Epidermal melanocyte (primary cell): ENCODE data around the gene AMDHD2.
A peak's percentile ranks its signal among the peaks of the same experiment; 100 is the strongest.

ENCODE experiments used
- DNase-seq: peaks from one replicate; pipeline ENCODE4 v3.0.0; 2011; ENCODE audit warnings: low spot score; ENCODE audit not compliant: insufficient read length

The AMDHD2 gene

GRCh38 chr16:2498531-2499253 is 21.5 kb upstream of the AMDHD2 start:
- no peak for DNase-seq

- no peak for DNase-seq
These were observed 20.7 kb upstream of the AMDHD2 start for GRCh38 chr16:2499454-2499853.

- DNase-seq = no peak
These were observed 20.2 kb upstream of the AMDHD2 start for GRCh38 chr16:2499890-2500429.

- DNase-seq = no peak
These were observed 19.7 kb upstream of the AMDHD2 start for GRCh38 chr16:2500430-2500917.

- DNase-seq = peak; percentile 84
These were observed 19.0 kb upstream of the AMDHD2 start for GRCh38 chr16:2500918-2501750.

GRCh38 chr16:2501946-2502895 is 17.9 kb upstream of the AMDHD2 start:
- DNase-seq = no peak

- DNase-seq = no peak
These were observed 14.5 kb upstream of the AMDHD2 start for GRCh38 chr16:2505695-2506094.

- no peak for DNase-seq
These were observed 13.0 kb upstream of the AMDHD2 start for GRCh38 chr16:2507052-2507659.

GRCh38 chr16:2507665-2508064 is 12.5 kb upstream of the AMDHD2 start:
- DNase-seq = no peak

- no peak for DNase-seq
These were observed 11.3 kb upstream of the AMDHD2 start for GRCh38 chr16:2508722-2509400.

GRCh38 chr16:2511128-2511800 is 8.9 kb upstream of the AMDHD2 start:
- no peak for DNase-seq

GRCh38 chr16:2511996-2512734 is 8.0 kb upstream of the AMDHD2 start:
- no peak for DNase-seq

GRCh38 chr16:2512735-2513404 is 7.3 kb upstream of the AMDHD2 start:
- no peak for DNase-seq

GRCh38 chr16:2513405-2514332 is 6.5 kb upstream of the AMDHD2 start, which contains the start of gene ATP6V0C:
TSS of gene ATP6V0C (plus strand) at chr16:2513952. CDS start at chr16:2514104, 152 bp downstream.
- peak; percentile 95 for DNase-seq

- no peak for DNase-seq
These were observed 5.6 kb upstream of the AMDHD2 start for GRCh38 chr16:2514333-2515179.

GRCh38 chr16:2515180-2515851 is 4.9 kb upstream of the AMDHD2 start:
- DNase-seq = no peak
